Omental fat pad (tissue), 4 donors: ENCODE measurements around the gene MORN1. TPM values are rescaled to one million over a fixed set of nuclear protein-coding genes. Genes with fewer than 3 reads are reported as not detected.

Source experiments
- ATAC-seq: fragments of 150-250 bp; one replicate; pipeline ENCODE4 v1.9.1; 2016; ENCODE audit warnings: mild to moderate bottlenecking, moderate library complexity; ENCODE audit not compliant: low FRiP score
- DNase-seq: peaks from one replicate; pipeline ENCODE4 v3.0.0-alpha.2; 2019; ENCODE audit warnings: low spot score
- CTCF ChIP-seq, 3 donors: fragments of 450-650 bp; IDR thresholded peaks; one replicate each; pipeline ENCODE4 v1.5.1; 2016 to 2017; ENCODE audit warnings: antibody characterized with exemption in 3 of 3, mild to moderate bottlenecking in 3 of 3, moderate library complexity in 2 of 3
- total RNA-seq, 4 donors: library from RNA; depleted of rRNA; stranded (reverse); fragments of >200 nt; gene quantifications; one replicate each; pipeline ENCODE4 v1.1.0, GENCODE V29; 2016

Gene MORN1
- total RNA-seq, 4 donors from 2014 or later, result 4.0 to 9.1 (median 6.4) TPM

GRCh38 chr1:2312160-2312514, 79.2 kb downstream of the MORN1 start:
- ATAC-seq, result peak; percentile 0
- no peak for TF ChIP-seq CTCF (IDR thresholded peaks at IDR 0.05)
- DNase-seq, result no peak

GRCh38 chr1:2311184-2312032, 79.9 kb downstream of the MORN1 start:
- TF ChIP-seq CTCF (IDR thresholded peaks at IDR 0.05), result no peak
- ATAC-seq (peak; percentile 41), DNase-seq (no peak)

GRCh38 chr1:2310332-2311183, 80.8 kb downstream of the MORN1 start:
- DNase-seq (no peak), ATAC-seq (no peak)

GRCh38 chr1:2308844-2309243, 82.5 kb downstream of the MORN1 start:
- DNase-seq (no peak), ATAC-seq (no peak)
- TF ChIP-seq CTCF (IDR thresholded peaks at IDR 0.05), result no peak

More at GRCh38 chr1:2310332-2311183, 80.8 kb downstream of the MORN1 start:
- no peak for TF ChIP-seq CTCF (IDR thresholded peaks at IDR 0.05)

GRCh38 chr1:2307972-2308371, 83.4 kb downstream of the MORN1 start:
- ATAC-seq, result no peak
- no peak for DNase-seq
- TF ChIP-seq CTCF (IDR thresholded peaks at IDR 0.05), result no peak

GRCh38 chr1:2307064-2307605, 84.2 kb downstream of the MORN1 start:
- DNase-seq, result no peak
- no peak for TF ChIP-seq CTCF (IDR thresholded peaks at IDR 0.05)
- no peak for ATAC-seq
